WTC11 (cell line): ENCODE data around the gene WNT5A. TPM values are rescaled to one million over a fixed set of nuclear protein-coding genes. Genes with fewer than 3 reads are reported as not detected.

Source experiments
- ATAC-seq: fragments of 200-7000 bp; cut with Tn5 transposase; 2 replicates; pipeline ENCODE4 v1.10.0; 2021; ENCODE audit warnings: mild to moderate bottlenecking, moderate library complexity
- CTCF ChIA-PET: fragments of 300-600 bp; sonication (Branson Sonifier 250); formaldehyde crosslinking; loops from one replicate; lab custom pipeline; 2021; ENCODE audit warnings: antibody characterized with exemption; lab: Charles Lee
- POLR2A ChIA-PET: fragments of 350-600 bp; sonication (Branson Sonifier 250); formaldehyde crosslinking; loops from one replicate; lab custom pipeline; 2021; ENCODE audit warnings: antibody characterized with exemption; lab: Charles Lee
- DNase-seq: peaks from one replicate; pipeline ENCODE4 v3.0.0; 2021; ENCODE audit warnings: low spot score
- H3K27ac Mint-ChIP-seq: 2 replicates; pipeline ENCODE4 v1.8.0; 2021; ENCODE audit warnings: mixed read lengths
- H3K27me3 Mint-ChIP-seq: 2 replicates; pipeline ENCODE4 v1.8.0; 2021; ENCODE audit warnings: low read depth, mild to moderate bottlenecking, moderate library complexity, mixed read lengths
- H3K36me3 Mint-ChIP-seq: 2 replicates; pipeline ENCODE4 v1.8.0; 2021; ENCODE audit warnings: mixed read lengths
- H3K4me1 Mint-ChIP-seq: 2 replicates; pipeline ENCODE4 v1.8.0; 2022; ENCODE audit warnings: mixed read lengths
- H3K4me3 Mint-ChIP-seq: 2 replicates; pipeline ENCODE4 v1.8.0; 2021; ENCODE audit warnings: mild to moderate bottlenecking, moderate library complexity, mixed read lengths
- H3K9me3 Mint-ChIP-seq: 2 replicates; pipeline ENCODE4 v1.8.0; 2021; ENCODE audit warnings: mixed read lengths
- ATF1 ChIP-seq: sonication (generic); formaldehyde crosslinking; IDR thresholded peaks from 2 replicates; pipeline ENCODE4 v1.8.1; 2023; ENCODE audit warnings: mild to moderate bottlenecking, moderate library complexity, missing genetic modification reagents
- CBFB ChIP-seq: sonication (generic); formaldehyde crosslinking; IDR thresholded peaks from 2 replicates; pipeline ENCODE4 v1.8.1; 2022; ENCODE audit warnings: mild to moderate bottlenecking, low read depth, missing genetic modification reagents
- CREM ChIP-seq: sonication (generic); formaldehyde crosslinking; IDR thresholded peaks from 2 replicates; pipeline ENCODE4 v1.8.1; 2022; ENCODE audit warnings: mild to moderate bottlenecking, missing genetic modification reagents, moderate library complexity
- E2F4 ChIP-seq: sonication (generic); formaldehyde crosslinking; IDR thresholded peaks from 2 replicates; pipeline ENCODE4 v1.8.1; 2022; ENCODE audit warnings: low read depth, mild to moderate bottlenecking, moderate library complexity, missing genetic modification reagents, borderline replicate concordance
- ESRRA ChIP-seq: sonication (generic); formaldehyde crosslinking; IDR thresholded peaks from 2 replicates; pipeline ENCODE4 v1.8.1; 2022; ENCODE audit warnings: mild to moderate bottlenecking, missing genetic modification reagents, borderline replicate concordance
- FOXK1 ChIP-seq: sonication (generic); formaldehyde crosslinking; IDR thresholded peaks from 2 replicates; pipeline ENCODE4 v1.8.0; 2022; ENCODE audit warnings: mild to moderate bottlenecking, moderate library complexity, missing genetic modification reagents
- HMGA2 ChIP-seq: fragments of 250-450 bp; sonication (Bioruptor Pico); IDR thresholded peaks from 2 replicates; pipeline ENCODE4 v1.4.0; 2021; ENCODE audit warnings: mild to moderate bottlenecking, moderate library complexity
- IRF2 ChIP-seq: sonication (generic); formaldehyde crosslinking; IDR thresholded peaks from 2 replicates; pipeline ENCODE4 v1.8.0; 2022; ENCODE audit warnings: low read depth, missing genetic modification reagents, borderline replicate concordance
- KAT7 ChIP-seq: sonication (generic); formaldehyde crosslinking; IDR thresholded peaks from 2 replicates; pipeline ENCODE4 v1.8.1; 2023; ENCODE audit warnings: missing genetic modification reagents, mild to moderate bottlenecking, borderline replicate concordance
- MLX ChIP-seq: sonication (generic); formaldehyde crosslinking; IDR thresholded peaks from 2 replicates; pipeline ENCODE4 v1.8.1; 2023; ENCODE audit warnings: mild to moderate bottlenecking, missing genetic modification reagents, moderate library complexity
- NFATC4 ChIP-seq: fragments of 250-450 bp; sonication (Bioruptor Pico); IDR thresholded peaks from 2 replicates; pipeline ENCODE4 v1.9.0; 2021; ENCODE audit warnings: mild to moderate bottlenecking
- NR3C1 ChIP-seq: sonication (generic); formaldehyde crosslinking; conservative IDR thresholded peaks from 2 replicates; pipeline ENCODE4 v1.8.1; 2023; ENCODE audit warnings: low read depth, mild to moderate bottlenecking, missing genetic modification reagents
- PRRX2 ChIP-seq: fragments of 250-450 bp; sonication (Bioruptor Pico); IDR thresholded peaks from 2 replicates; pipeline ENCODE4 v1.8.0; 2021; ENCODE audit warnings: mild to moderate bottlenecking
- SMAD4 ChIP-seq: sonication (generic); formaldehyde crosslinking; IDR thresholded peaks from 2 replicates; pipeline ENCODE4 v1.8.0; 2022; ENCODE audit warnings: mild to moderate bottlenecking, missing genetic modification reagents
- ZMAT4 ChIP-seq: fragments of 250-450 bp; sonication (Bioruptor Pico); IDR thresholded peaks from 2 replicates; pipeline ENCODE4 v1.9.0; 2021; ENCODE audit warnings: mild to moderate bottlenecking
- ZNF121 ChIP-seq: sonication (generic); formaldehyde crosslinking; IDR thresholded peaks from 2 replicates; pipeline ENCODE4 v1.8.0; 2023; ENCODE audit warnings: missing genetic modification reagents
- ZNF281 ChIP-seq: sonication (generic); formaldehyde crosslinking; IDR thresholded peaks from 2 replicates; pipeline ENCODE4 v1.8.0; 2023; ENCODE audit warnings: mild to moderate bottlenecking, missing genetic modification reagents
- total RNA-seq: library from RNA; stranded (reverse); gene quantifications from 3 replicates; pipeline ENCODE4 v1.2.3, GENCODE V29; 2021
- TF ChIP-seq, protein P1 (sequence below): sonication (generic); formaldehyde crosslinking; IDR thresholded peaks from 2 replicates; pipeline ENCODE4 v1.8.1; 2023; ENCODE audit warnings: mild to moderate bottlenecking, moderate library complexity, missing genetic modification reagents
- TF ChIP-seq, protein P2 (sequence below): sonication (generic); formaldehyde crosslinking; IDR thresholded peaks from 2 replicates; pipeline ENCODE4 v1.8.0; 2023; ENCODE audit warnings: missing genetic modification reagents, mild to moderate bottlenecking, borderline replicate concordance
- TF ChIP-seq, protein P3 (sequence below): sonication (generic); formaldehyde crosslinking; IDR thresholded peaks from 2 replicates; pipeline ENCODE4 v1.8.0; 2022; ENCODE audit warnings: mild to moderate bottlenecking, missing genetic modification reagents
- TF ChIP-seq, protein P4 (sequence below): sonication (generic); formaldehyde crosslinking; IDR thresholded peaks from 2 replicates; pipeline ENCODE4 v1.8.1; 2023; ENCODE audit warnings: mild to moderate bottlenecking, missing genetic modification reagents, moderate library complexity

WNT5A gene
- total RNA-seq, 1 experiment from 2014 or later: 10.6 TPM

GRCh38 chr3:55518451-55518850 is 31.3 kb upstream of the WNT5A start:
- ChIA-PET CTCF (no interaction called here), POLR2A (no interaction called here)
- Mint-ChIP-seq H3K9me3 (no peaks in the 10 kb centered on the region), H3K4me3 (no peak overlapping the region), H3K27me3 (no peaks in the 10 kb centered on the region; the same call in 1 of the 2 replicates), H3K36me3 (no peaks in the 10 kb centered on the region), H3K4me1 (peaks cover 52% of the 10 kb centered on the region), H3K27ac (no peak overlapping the region)
- no peak for DNase-seq
- ATAC-seq: no peak
- TF ChIP-seq CREM (CRISPR knock-in tag) (no peak), PRRX2 (CRISPR knock-in tag) (no peak), ZMAT4 (CRISPR knock-in tag) (no peak), CBFB (CRISPR knock-in tag) (no peak), ZNF281 (CRISPR knock-in tag) (no peak), IRF2 (CRISPR knock-in tag) (no peak), NFATC4 (no peak), E2F4 (no peak), HMGA2 (CRISPR knock-in tag) (no peak)
- TF ChIP-seq, protein P1, sequence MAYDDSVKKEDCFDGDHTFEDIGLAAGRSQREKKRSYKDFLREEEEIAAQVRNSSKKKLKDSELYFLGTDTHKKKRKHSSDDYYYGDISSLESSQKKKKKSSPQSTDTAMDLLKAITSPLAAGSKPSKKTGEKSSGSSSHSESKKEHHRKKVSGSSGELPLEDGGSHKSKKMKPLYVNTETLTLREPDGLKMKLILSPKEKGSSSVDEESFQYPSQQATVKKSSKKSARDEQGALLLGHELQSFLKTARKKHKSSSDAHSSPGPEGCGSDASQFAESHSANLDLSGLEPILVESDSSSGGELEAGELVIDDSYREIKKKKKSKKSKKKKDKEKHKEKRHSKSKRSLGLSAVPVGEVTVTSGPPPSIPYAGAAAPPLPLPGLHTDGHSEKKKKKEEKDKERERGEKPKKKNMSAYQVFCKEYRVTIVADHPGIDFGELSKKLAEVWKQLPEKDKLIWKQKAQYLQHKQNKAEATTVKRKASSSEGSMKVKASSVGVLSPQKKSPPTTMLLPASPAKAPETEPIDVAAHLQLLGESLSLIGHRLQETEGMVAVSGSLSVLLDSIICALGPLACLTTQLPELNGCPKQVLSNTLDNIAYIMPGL (CRISPR knock-in tag): no peak

DNA sequence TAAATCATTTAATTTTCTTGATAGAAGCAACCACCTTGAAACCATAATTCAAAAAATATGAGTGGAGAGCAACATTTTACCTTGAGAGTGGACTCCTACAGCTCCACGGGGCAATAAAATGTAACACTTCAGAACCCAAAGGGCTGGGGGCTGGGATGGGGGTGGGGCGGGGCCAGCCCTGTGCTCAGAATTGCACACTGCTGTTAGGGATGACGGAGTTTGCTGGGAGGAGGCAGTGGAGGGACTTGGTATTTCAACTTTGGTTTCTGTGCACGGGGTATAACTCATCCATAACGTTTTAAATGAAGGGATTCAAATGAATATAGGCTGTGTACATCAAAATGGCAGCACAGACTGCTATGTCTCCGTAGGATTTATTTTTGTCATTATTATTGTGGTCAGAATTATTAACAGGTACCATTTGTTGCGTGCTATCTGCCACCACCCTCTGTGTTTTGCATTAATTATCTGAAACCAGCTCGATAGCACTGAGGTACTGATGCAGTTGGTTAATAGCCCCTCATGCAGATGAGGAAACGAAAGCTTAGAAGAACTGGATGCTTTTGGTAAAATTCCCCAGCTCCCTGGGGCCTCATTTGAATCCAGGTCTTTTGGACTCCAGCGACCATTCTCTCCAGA is 29.4 kb upstream of the WNT5A start:
- no peaks in the 10 kb centered on the region; the same call in 1 of the 2 replicates for H3K27me3 Mint-ChIP-seq
- no peak overlapping the region for H3K4me3 Mint-ChIP-seq
- ChIA-PET POLR2A (no interaction called here), CTCF (interaction anchor here (0.6 to 0.9 kb wide), 2 partner anchors 33 to 173 kb away, joined by 3 to 4 read pairs; no protein-coding TSS in a partner anchor)
- H3K36me3 Mint-ChIP-seq: no peaks in the 10 kb centered on the region
- no peaks in the 10 kb centered on the region for H3K9me3 Mint-ChIP-seq
- no peak overlapping the region for H3K27ac Mint-ChIP-seq
- peaks cover 56% of the 10 kb centered on the region for H3K4me1 Mint-ChIP-seq
- DNase-seq (no peak), ATAC-seq (no peak)
- TF ChIP-seq NR3C1 (no peak), FOXK1 (CRISPR knock-in tag) (no peak), ATF1 (CRISPR knock-in tag) (no peak), ZNF121 (no peak), SMAD4 (CRISPR knock-in tag) (no peak), KAT7 (no peak), MLX (CRISPR knock-in tag) (no peak), ESRRA (CRISPR knock-in tag) (no peak), HMGA2 (CRISPR knock-in tag) (no peak)
- TF ChIP-seq, protein P2, sequence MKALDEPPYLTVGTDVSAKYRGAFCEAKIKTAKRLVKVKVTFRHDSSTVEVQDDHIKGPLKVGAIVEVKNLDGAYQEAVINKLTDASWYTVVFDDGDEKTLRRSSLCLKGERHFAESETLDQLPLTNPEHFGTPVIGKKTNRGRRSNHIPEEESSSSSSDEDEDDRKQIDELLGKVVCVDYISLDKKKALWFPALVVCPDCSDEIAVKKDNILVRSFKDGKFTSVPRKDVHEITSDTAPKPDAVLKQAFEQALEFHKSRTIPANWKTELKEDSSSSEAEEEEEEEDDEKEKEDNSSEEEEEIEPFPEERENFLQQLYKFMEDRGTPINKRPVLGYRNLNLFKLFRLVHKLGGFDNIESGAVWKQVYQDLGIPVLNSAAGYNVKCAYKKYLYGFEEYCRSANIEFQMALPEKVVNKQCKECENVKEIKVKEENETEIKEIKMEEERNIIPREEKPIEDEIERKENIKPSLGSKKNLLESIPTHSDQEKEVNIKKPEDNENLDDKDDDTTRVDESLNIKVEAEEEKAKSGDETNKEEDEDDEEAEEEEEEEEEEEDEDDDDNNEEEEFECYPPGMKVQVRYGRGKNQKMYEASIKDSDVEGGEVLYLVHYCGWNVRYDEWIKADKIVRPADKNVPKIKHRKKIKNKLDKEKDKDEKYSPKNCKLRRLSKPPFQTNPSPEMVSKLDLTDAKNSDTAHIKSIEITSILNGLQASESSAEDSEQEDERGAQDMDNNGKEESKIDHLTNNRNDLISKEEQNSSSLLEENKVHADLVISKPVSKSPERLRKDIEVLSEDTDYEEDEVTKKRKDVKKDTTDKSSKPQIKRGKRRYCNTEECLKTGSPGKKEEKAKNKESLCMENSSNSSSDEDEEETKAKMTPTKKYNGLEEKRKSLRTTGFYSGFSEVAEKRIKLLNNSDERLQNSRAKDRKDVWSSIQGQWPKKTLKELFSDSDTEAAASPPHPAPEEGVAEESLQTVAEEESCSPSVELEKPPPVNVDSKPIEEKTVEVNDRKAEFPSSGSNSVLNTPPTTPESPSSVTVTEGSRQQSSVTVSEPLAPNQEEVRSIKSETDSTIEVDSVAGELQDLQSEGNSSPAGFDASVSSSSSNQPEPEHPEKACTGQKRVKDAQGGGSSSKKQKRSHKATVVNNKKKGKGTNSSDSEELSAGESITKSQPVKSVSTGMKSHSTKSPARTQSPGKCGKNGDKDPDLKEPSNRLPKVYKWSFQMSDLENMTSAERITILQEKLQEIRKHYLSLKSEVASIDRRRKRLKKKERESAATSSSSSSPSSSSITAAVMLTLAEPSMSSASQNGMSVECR: no peak
- TF ChIP-seq, protein P3, sequence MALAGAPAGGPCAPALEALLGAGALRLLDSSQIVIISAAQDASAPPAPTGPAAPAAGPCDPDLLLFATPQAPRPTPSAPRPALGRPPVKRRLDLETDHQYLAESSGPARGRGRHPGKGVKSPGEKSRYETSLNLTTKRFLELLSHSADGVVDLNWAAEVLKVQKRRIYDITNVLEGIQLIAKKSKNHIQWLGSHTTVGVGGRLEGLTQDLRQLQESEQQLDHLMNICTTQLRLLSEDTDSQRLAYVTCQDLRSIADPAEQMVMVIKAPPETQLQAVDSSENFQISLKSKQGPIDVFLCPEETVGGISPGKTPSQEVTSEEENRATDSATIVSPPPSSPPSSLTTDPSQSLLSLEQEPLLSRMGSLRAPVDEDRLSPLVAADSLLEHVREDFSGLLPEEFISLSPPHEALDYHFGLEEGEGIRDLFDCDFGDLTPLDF (CRISPR knock-in tag): no peak
- TF ChIP-seq, protein P4, sequence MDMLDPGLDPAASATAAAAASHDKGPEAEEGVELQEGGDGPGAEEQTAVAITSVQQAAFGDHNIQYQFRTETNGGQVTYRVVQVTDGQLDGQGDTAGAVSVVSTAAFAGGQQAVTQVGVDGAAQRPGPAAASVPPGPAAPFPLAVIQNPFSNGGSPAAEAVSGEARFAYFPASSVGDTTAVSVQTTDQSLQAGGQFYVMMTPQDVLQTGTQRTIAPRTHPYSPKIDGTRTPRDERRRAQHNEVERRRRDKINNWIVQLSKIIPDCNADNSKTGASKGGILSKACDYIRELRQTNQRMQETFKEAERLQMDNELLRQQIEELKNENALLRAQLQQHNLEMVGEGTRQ: no peak
